ENCODE results near the gene RAP1GAP2. TPM values are rescaled to one million over a fixed set of nuclear protein-coding genes. Genes with fewer than 3 reads are reported as not detected.
"Not testable (repeated sequence)": the region's sequence is repeated elsewhere in the genome, so short reads cannot be mapped to it uniquely, and the experiment has no call there.

The RAP1GAP2 gene
- total RNA-seq, 1 experiment from 2014 or later = 3.8 TPM

DNA sequence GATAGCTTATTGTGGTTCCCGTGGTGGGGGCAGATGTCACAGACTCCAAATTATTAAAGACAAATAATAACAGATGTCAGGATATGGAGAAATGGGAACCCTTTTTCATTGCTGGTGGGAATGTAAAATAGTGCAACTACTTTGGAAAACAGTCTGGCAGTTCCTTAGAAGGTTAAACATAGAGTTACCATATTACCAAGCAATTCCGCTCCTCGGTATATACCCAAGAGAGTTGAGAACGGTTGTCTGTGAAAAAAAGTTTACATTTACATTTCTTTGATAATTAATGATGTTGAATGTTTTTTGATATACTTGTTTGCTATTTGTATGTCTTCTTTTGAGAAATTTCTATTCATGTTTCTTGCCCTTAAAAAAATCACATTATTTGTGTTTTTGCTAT, 226.0 kb downstream of the RAP1GAP2 start:
- DNase-seq (ENCODE audit: low read depth) = no peak

DNA sequence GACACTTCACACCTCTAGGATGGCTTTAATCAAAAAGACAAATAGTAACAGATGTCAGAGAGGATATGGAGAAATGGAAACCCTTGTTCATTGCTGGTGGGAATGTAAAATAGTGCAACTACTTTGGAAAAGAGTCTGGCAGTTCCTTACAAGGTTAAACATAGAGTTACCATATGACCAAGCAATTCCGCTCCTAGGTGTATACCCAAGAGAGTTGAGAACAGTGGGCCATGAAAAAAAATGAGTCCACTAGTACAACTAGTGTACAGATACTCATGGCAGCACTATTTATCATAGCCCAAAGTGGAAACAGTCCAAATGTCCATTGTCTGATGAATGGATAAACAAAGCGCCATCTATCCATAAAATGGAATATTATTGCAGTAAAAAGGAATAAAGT, 228.1 kb downstream of the RAP1GAP2 start:
- no peak for DNase-seq (ENCODE audit: low read depth)

DNA sequence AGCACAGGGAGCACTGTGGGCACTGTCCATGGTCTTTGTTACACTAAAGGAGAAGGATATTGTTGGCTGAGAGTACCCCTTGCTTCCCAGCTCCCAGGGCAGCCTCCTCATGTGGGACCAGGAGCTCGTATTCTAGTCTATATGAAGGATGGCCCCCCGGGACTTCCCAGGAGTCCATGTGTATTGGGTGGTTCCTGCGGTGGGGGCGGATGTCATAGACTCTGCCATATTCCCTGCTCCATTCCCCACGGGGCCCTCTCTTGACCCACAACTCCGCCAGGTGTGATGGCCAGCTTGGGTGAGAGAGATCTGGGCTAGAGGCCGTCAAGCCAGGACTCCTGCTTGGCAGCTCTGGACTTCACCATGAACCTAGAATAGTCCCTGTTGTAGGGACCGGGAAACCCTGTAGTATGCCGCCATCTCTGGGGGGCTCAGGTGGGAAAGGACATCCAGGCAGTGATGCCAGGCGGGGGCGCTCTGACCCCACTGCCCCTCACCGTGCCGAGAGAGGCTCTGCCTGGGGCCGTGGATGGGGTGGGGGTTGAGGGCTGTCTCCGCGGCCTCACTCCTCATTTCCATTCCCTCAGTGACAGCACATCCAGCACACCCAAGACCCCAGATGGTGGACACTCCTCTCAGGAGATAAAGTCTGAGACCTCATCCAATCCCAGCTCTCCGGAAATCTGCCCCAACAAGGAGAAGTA, 229.3 kb downstream of the RAP1GAP2 start:
- no peak for DNase-seq (ENCODE audit: low read depth)

DNA sequence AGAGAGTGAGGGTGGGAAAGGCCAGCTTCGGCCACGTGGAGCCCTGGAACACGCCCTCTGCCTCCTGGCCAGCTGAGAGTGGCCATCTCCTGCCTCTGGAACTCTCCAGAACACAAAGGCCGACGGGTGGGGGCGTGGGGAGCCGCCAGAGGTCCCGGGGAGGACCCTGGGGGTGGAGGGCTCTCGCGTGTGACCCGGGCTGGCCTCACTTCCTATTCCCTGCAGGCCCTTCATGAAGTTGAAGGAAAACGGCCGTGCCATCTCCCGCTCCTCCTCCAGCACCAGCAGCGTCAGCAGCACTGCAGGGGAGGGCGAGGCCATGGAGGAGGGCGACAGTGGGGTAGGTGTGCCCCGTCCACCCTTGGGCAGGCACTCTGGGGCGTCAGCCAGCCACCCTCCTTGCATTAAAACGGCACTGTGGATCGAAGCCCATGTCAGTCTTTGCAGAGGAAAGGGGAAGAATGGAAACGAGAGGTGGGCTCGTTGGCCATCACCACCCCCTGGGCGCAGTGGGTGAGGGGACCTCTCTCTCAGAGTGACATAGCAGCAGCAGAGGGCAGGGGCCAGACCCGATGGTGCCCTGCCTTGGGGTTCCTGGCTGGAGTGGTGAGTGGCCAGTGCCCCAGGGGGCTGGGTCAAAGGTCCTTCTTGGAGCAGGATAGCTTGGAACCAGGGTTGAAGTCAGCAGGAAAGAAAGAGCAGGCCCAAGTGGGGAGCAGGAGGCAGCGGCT, 230.1 kb downstream of the RAP1GAP2 start:
- no peak for DNase-seq (ENCODE audit: low read depth)

DNA sequence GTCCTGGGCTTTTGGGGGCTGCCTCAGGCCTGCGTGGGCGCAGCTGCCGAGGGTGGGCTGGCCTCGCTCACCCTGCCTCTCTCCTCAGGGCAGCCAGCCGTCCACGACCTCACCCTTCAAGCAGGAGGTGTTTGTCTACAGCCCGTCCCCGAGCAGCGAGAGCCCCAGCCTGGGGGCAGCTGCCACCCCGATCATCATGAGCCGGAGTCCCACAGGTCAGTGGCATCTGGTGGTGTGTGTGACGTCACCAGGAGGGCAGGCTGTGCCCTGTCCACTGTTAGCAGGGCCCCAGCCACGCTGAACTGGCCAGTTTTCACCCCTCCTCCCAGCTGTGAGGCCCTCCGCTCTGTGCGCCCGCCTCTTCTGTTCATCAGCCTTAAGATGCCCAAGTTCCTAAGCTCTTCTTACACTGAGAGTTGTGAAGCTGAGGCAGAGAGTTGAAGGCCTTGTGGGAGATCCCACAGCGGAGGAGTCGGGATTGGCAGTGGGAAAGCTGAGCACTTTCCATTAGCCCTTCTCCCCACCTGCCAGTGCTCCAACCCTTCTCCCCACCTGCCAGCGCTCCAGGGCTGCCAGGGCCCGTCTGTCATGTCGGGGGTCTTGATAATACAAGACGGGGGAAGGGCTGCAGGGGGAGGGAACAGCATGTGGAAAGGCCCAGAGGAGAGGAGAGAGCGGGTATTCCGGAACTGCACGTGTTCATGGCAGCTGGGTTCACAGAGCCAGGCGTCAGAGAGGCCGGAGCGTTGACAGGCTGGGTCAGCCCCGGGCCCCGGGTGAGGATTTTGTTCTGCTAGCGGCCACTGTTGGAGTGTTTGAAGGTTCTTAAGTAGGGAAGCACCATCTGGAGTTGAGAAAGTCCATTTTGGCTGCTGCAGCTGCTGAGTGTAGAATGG, 230.9 kb downstream of the RAP1GAP2 start:
- DNase-seq (ENCODE audit: low read depth) = no peak

DNA sequence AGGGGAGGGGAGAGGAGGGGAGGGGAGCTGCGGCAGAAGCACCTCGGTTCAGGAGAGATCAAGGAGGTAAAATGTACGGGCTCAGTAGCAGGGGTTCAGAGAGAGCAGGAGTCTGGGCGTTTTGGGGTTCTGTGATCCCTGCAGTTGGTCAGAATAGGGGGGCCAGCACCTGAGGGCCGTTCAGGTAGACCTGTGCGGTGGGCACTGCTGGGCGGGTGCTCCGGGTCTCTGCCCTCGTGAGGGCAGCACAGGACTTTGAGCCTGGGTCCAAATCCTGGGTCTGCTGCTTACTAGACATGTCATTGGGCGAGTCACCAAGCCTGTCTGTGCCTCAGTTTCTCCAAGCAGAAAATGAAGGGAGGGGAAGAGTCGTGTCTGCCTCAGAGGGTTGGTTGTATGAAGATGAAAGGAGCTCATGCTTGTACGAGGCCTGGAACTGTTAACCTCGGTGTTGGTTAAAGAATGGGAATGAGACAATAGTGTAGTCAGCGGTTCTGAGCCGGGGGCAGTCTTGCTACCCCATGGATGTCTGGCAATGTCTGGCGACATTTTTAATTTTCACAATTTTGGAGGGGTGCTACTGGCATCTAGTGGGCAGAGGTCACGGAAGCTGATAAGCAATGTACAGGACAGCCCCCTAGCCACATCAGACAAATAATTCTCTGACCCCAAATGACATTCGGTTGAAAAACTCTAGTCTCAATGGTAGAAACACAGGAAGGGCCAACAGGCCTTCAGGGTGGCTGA, 231.7 kb downstream of the RAP1GAP2 start:
- no peak for DNase-seq (ENCODE audit: low read depth)

DNA sequence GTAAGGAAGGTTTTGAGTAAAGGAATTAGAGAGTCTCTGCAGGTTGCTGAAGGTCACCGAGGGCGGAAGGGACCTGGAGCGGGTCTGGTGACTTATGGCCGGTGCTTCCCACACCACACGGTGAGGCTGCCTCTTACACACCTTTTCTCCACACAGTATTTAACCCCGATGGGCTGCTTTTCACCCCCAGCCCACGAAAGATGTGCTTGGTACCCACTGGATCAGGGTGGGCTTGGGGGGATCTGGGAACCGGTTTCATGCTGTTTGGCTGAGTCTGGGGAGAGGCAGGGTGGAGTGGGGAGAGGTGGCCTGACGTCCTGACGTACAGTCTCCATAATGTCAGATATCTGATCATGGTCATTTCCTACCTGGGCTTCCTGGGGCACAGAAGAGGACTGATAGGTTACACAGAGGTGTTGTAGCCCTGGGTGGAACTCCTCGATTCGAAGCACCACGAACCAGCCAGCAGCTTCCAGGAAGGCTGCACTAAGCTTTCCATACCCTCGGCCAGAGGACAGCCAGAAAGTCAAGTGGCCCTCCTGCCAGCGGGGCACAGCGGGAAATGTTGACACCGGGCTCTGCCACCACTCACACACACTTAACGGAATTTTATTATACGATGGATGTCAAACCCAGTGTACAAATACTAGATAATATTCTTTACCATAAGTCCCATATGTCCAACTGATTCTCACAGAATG, 233.1 kb downstream of the RAP1GAP2 start:
- DNase-seq (ENCODE audit: low read depth) = no peak

DNA sequence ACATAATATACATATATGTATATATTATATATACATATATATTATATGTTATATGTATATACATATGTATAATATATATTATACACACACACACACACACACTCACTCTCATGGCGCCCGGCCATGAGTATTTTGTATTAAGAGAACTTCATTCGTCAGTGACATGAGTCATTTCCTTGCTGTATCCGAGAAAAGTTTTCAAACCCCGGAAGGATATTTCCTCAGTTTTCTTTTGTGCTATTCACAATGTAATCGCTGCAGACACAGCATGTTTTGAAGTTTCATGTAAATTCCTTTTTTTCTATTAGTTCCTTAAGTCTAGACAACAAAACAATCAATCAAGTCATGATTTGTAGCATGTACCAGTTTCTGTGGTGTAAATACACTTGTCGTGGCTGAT, 233.9 kb downstream of the RAP1GAP2 start:
- peak; percentile 75 for DNase-seq (ENCODE audit: low read depth)

DNA sequence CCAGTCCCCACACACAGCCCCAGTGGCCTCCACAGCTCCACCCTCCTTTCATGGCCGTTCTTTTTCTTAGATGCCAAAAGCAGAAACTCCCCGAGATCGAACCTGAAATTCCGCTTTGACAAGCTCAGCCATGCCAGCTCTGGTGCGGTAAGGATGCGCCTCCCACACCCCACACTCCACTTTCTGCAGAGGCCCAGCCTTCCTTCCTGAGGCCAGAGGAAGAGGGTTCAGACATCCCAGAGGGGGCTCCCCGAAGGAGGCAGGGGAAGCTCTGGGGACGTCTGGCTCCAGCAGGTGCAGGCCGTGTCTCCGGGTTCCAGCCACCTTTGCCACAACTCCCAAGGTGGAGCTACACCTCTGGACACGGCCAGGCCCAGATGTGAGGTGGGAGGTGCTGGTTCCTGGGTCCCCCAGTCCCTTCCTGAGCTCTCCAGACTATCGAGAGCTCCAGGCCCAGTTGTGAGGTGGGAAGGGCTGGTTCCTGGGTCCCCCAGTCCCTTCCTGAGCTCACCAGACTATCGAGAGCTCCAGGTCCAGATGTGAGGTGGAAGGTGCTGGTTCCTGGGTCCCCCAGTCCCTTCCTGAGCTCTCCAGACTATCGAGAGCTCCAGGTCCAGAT, 234.7 kb downstream of the RAP1GAP2 start:
- DNase-seq (ENCODE audit: low read depth) = not testable (repeated sequence)

DNA sequence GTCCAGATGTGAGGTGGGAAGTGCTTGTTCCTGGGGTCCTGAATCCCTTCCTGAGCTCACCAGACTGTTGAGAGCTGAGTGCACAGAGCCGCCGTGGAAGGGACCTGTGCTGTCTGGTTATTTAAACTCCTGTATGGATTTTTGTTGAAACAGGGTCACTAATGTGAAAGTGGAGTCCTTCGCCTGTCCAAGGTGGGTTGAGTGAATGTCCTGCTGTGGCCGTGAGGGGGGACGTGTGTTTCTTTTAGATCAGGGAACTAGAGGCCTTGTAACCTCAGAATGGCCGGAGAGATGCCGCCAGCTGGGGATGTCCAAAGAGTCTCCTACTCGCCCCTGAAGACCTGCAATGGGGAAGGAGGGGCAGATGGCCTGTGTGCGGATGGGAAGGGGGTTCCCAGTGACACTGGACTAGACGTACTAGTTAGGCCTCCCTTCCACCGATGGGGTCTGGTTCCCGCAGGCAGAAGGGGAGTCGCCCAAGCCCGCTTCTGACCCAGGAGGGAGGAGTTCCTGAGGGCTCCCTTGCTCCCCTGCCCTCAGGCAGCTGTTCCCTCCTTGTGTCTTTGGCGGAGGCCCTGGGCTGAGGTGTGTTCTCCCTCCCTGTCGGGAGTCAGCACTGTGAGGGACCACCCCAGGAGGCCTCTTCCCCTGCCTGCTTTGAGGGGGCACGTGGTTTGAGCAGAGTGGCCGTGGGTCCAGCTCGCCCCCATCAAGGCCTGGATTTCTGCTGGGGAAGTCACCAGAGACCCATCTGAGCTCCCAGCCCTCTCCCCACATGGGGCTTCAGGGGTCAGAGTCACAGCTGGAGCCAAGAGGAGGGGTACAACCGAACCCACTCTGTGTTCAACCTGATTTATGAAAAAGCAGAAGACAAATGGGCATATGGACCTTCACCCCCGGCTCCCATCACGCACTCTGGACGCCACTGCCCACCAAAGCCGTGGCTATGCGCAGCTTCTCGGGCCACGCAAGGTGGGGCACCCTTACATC, 236.3 kb downstream of the RAP1GAP2 start:
- DNase-seq (ENCODE audit: low read depth) = no peak

DNA sequence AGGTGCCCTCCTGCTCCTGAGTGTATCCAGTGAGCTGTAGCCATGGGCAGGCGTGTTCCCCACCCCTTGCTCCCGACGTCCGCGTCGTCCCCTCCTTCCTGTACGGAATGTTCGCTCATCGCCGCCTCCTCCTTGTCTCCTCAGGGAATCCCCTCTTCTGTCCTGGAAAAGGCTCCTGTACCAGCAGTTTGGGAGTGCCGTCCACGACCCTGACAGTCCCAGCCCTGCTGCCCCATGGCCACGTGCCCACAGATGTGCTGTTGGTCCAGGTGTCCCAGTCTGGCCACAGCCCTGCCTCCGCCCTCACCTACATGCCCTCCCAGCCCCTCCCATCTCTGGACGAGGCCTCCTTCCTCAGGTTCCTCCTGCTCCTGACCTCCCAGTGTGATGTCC, 237.0 kb downstream of the RAP1GAP2 start:
- DNase-seq (ENCODE audit: low read depth) = no peak

DNA sequence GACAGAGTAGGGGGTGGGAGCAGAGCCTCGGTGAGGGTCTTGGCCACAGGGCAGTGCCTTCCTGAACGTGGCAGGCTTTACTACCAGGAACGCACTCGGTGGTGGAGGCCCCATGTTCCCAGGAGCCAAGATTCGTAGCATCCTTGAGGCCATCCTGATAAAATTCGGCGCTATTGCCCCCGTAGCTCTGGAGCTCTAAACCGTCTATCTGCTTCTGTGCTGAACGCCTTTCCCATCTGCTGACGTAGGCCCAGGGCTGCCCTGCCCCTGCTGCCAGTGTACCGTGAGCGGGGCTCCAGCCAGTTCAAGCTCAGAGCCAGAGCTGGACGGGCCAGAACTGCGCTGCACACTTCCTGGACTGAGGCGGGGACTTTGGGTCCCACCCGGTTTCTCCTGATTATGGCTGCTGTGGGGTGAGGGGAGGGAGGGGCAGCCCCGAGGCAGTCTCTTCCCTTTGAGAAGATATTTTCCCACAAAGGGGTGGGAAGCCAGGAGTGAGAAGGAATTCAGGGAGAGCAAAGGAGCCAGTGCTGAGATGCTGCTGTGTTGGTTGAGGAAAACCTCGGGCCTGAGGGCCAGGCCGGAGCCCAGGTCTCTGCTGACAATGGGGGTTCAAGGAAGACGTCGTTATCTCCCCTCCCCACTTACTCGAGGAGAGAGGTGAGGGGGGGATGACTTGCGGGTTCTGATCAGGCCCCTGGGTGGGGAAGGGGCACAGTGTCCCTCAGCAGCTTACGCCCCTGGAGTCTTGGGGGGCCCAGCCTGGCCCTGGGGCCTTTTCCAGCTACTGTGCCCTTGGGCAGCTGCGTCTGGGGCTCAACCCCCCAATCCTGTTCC, 237.7 kb downstream of the RAP1GAP2 start:
- DNase-seq (ENCODE audit: low read depth) = no peak

DNA sequence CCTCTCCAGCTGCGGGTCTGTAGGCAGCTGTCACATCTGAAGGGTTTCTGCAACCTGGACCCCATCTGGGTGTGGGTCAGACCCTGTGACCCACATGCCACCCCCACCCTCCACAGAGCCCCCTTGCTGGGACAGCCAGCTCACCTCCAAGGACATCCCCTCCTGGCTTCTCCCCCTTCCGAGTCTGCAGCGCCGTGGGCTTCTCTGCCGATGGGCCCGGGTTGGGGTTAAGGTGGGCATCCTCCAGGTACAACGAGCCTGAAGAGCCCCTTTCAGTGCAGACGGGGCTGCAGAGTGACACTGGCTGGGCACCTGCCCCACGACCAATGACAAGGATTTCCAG, 238.3 kb downstream of the RAP1GAP2 start:
- no peak for DNase-seq (ENCODE audit: low read depth)

DNA sequence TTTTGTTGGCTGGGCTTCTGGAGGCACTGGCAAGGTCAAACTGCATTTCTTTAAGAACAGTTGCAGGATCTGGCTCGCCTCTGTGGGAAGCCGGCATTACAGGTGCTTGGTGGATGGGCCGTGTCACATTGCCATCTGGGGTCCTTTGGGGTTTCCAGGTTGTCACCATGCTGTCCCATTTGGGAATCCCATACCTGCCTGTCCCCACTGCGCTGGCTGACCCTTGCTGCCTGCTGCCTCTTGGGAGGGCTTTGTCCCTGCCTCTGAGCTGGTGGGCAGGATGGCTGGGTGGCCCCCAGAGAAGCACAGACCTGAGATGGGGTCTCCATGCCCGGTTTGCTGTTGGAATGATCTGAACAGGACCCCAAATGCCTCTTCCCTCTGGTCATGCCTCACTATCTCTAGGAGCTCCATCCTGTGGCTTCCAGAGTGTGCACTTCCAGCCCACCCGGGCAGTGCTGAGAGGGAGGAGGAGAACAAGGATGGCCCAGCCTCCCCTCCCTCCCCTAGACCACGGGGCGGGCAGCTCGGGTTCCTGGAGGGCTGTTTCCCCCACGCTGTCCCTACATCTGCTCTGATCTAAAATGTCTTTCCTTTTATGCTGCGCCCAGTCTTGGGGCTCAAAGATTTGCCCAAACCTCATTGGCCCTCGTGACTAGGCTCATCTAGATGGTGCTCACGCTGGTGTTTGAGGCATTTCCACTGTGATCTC, 239.2 kb downstream of the RAP1GAP2 start:
- no peak for DNase-seq (ENCODE audit: low read depth)

DNA sequence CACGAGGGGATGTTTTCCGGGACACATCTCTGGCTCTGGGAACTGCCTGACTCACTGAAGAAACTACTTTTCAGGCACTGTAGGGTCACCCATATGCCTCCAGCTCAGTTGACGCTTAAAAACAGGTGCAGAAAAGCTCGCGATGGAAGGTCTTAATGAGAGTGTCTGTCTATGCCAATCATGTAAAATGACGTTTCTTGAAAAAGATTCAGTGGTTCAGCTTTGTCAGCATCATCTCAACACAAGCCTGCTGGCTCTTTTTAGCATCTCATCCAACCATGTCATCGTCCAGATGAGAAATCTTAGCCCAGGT, 239.7 kb downstream of the RAP1GAP2 start:
- no peak for DNase-seq (ENCODE audit: low read depth)

DNA sequence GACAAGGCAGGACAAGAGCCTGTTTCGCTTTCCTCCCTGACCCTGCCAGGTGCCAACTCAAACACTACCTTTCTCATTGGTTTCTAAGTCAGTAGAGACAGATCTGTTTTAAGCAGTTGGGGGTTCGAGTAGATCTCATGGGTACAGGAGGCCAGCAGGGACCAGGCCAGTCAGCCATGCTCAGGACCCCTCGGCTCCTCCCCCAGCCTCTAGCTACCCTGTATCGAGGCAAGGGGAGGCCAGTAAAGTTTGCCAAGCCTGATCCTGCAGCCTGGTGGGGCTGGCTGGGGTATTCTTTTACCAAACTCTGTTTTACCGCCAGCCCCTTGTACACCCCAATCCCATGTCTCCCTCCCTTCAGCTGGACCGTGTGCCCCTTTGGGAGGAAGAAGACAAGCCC, 240.6 kb downstream of the RAP1GAP2 start:
- DNase-seq (ENCODE audit: low read depth) = no peak

DNA sequence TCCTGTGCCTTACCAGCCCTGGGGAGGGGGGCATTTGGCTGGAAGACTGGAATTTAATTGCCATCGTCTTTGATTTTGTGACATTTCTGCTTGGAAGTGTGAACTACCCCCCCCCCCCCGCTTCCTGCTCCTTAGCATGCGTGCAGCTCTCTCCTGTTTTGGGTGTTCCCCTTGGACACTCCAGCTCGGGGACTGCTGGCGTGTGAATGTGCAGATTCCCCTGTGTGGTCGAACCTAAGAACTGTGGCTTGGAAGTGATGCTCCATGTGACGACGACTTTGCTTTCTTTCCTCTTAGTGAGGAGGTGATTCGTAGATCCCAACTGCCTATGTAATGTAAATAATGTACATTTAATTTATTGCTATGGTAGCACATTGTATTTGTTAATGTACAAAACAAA, 241.0 kb downstream of the RAP1GAP2 start:
- no peak for DNase-seq (ENCODE audit: low read depth)

DNA sequence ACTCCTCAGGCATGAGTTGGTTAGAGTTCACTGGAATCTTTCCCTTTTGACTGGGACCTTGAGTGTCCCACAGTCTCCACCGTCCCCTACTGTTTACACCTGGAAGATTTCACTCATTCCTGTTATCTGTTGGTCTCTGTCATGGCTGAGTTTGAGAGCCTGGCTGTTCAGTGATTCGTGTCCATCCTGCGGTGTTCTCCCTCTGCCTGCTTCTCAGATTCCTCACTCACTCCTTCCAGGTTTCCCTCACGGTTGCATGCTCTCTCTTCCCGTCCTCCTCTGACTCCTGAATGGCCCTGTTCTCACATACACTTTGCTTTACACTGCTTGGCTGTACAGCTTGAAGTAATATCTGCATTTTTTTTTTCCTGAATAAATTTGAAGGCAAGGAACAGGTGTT, 242.7 kb downstream of the RAP1GAP2 start:
- no peak for DNase-seq (ENCODE audit: low read depth)
